Uterus (tissue), 2 donors: ENCODE results near the gene FHIT.

Experiments used
- CTCF ChIP-seq, 4 experiments: fragments of 200-600 bp in 2 of 4; fragments of 450-650 bp in 2 of 4; sonication (generic) in 2 of 4; IDR thresholded peaks; one replicate each; pipeline ENCODE4 v1.5.1; 2016 to 2019; ENCODE audit warnings: antibody characterized with exemption in 4 of 4, mild to moderate bottlenecking in 2 of 4, moderate library complexity in 1 of 4
- POLR2A ChIP-seq, 2 donors: fragments of 450-650 bp; IDR thresholded peaks; one replicate each; pipeline ENCODE4 v1.6.1; 2016; ENCODE audit warnings: antibody characterized with exemption in 2 of 2, mild to moderate bottlenecking in 1 of 2, moderate library complexity in 1 of 2

GRCh38 chr3:59733041-59733809 is 1518.0 kb downstream of the FHIT start:
- TF ChIP-seq CTCF (IDR thresholded peaks at IDR 0.05) = no peak
- no peak for TF ChIP-seq POLR2A (IDR thresholded peaks at IDR 0.05)
